ENCODE results near the gene RASD1.

- TF ChIP-seq, protein P1, sequence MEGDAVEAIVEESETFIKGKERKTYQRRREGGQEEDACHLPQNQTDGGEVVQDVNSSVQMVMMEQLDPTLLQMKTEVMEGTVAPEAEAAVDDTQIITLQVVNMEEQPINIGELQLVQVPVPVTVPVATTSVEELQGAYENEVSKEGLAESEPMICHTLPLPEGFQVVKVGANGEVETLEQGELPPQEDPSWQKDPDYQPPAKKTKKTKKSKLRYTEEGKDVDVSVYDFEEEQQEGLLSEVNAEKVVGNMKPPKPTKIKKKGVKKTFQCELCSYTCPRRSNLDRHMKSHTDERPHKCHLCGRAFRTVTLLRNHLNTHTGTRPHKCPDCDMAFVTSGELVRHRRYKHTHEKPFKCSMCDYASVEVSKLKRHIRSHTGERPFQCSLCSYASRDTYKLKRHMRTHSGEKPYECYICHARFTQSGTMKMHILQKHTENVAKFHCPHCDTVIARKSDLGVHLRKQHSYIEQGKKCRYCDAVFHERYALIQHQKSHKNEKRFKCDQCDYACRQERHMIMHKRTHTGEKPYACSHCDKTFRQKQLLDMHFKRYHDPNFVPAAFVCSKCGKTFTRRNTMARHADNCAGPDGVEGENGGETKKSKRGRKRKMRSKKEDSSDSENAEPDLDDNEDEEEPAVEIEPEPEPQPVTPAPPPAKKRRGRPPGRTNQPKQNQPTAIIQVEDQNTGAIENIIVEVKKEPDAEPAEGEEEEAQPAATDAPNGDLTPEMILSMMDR (IDR thresholded peaks at IDR 0.05; ENCODE audit: poor library complexity) = no peak
- TF ChIP-seq EZH2 (IDR thresholded peaks at IDR 0.05; ENCODE audit: borderline replicate concordance) = no peak
Observed at GRCh38 chr17:17457680-17458079, 38.5 kb downstream of the RASD1 start.
